Activated naive CD8-positive, alpha-beta T cell treated with anti-CD3 and anti-CD28 coated beads, Interleukin-2, amount 50 U/mL, for 24 hours (primary cell): ENCODE data around the gene MRPL55.

ENCODE experiments used
- ATAC-seq: fragments of 150-1000 bp; cut with Tn5 transposase; one replicate; pipeline ENCODE4 v1.10.0; 2021
- DNase-seq: peaks from one replicate; pipeline ENCODE4 v3.0.0; 2021
- H3K27ac Mint-ChIP-seq: one replicate; pipeline ENCODE4 v1.8.0; 2021; ENCODE audit warnings: mild to moderate bottlenecking, mixed read lengths
- H3K27me3 Mint-ChIP-seq: one replicate; pipeline ENCODE4 v1.8.0; 2021; ENCODE audit warnings: mixed read lengths
- H3K36me3 Mint-ChIP-seq: one replicate; pipeline ENCODE4 v1.8.0; 2021; ENCODE audit warnings: low read depth, mixed read lengths
- H3K4me1 Mint-ChIP-seq: one replicate; pipeline ENCODE4 v1.8.0; 2021; ENCODE audit warnings: mixed read lengths
- H3K4me3 Mint-ChIP-seq: one replicate; pipeline ENCODE4 v1.8.0; 2021; ENCODE audit warnings: mild to moderate bottlenecking, moderate library complexity, mixed read lengths
- H3K9me3 Mint-ChIP-seq: one replicate; pipeline ENCODE4 v1.8.0; 2021; ENCODE audit warnings: mixed read lengths

The MRPL55 gene

GRCh38 chr1:228082214-228082917 lies 26.7 kb downstream of the MRPL55 start, which contains the start of gene ARF1:
TSS of gene ARF1 (plus strand) at chr1:228082708. CDS start at chr1:228097115, 14,407 bp downstream.
- H3K9me3 Mint-ChIP-seq = no peaks in the 10 kb centered on the region
- H3K27ac Mint-ChIP-seq = peak within 1 kb of the TSS; percentile 94
- no peaks in the 10 kb centered on the region for H3K27me3 Mint-ChIP-seq
- DNase-seq (peak; percentile 93), ATAC-seq (peak; percentile 80)
- peaks cover 30% of the 10 kb centered on the region for H3K36me3 Mint-ChIP-seq
- peaks cover 48% of the 10 kb centered on the region for H3K4me1 Mint-ChIP-seq
- peak within 1 kb of the TSS; percentile 96 for H3K4me3 Mint-ChIP-seq

- H3K4me3 Mint-ChIP-seq = peak overlapping the region; percentile 96
- H3K9me3 Mint-ChIP-seq = no peaks in the 10 kb centered on the region
- H3K36me3 Mint-ChIP-seq = peaks cover 30% of the 10 kb centered on the region
- ATAC-seq (peak; percentile 4), DNase-seq (no peak)
- peaks cover 42% of the 10 kb centered on the region for H3K4me1 Mint-ChIP-seq
- H3K27me3 Mint-ChIP-seq = no peaks in the 10 kb centered on the region
- H3K27ac Mint-ChIP-seq = peak overlapping the region; percentile 94
Measured at GRCh38 chr1:228081578-228082213, 27.4 kb downstream of the MRPL55 start.

- peak overlapping the region; percentile 78 for H3K27ac Mint-ChIP-seq
- ATAC-seq (no peak), DNase-seq (no peak)
- H3K4me3 Mint-ChIP-seq = peak overlapping the region; percentile 96
- no peaks in the 10 kb centered on the region for H3K9me3 Mint-ChIP-seq
- H3K4me1 Mint-ChIP-seq = peaks cover 36% of the 10 kb centered on the region
- peaks cover 28% of the 10 kb centered on the region for H3K36me3 Mint-ChIP-seq
- no peaks in the 10 kb centered on the region for H3K27me3 Mint-ChIP-seq
Measured at GRCh38 chr1:228081144-228081543, 28.0 kb downstream of the MRPL55 start.

GRCh38 chr1:228079601-228080263 lies 29.4 kb downstream of the MRPL55 start:
- Mint-ChIP-seq H3K36me3 (peaks cover 16% of the 10 kb centered on the region), H3K9me3 (no peaks in the 10 kb centered on the region), H3K4me3 (peak overlapping the region; percentile 6), H3K4me1 (peaks cover 22% of the 10 kb centered on the region), H3K27ac (no peak overlapping the region), H3K27me3 (no peaks in the 10 kb centered on the region)
- no peak for DNase-seq
- ATAC-seq = no peak

DNA sequence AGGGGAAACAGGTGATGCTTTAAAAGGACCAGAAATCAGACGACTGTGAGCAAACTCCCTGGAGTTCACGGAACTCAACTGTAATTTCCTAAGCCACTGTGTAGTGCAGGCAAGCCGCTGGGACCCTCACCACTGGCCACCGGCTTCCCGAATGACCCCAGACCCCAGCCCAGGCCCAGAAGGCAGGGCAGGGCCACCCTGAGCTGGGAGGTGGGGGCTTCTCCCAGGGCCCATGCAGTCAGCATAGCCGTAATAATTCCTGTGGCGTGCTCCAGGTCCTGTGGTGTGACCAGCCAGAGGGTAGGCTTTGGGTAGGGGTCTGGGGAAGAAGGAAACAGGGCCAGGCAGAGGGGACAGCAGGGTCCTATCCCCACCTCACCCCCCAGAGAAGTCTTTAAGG lies 30.1 kb downstream of the MRPL55 start:
- no peak for DNase-seq
- H3K27ac Mint-ChIP-seq = no peak overlapping the region
- H3K36me3 Mint-ChIP-seq = peaks cover 9% of the 10 kb centered on the region
- no peaks in the 10 kb centered on the region for H3K9me3 Mint-ChIP-seq
- H3K27me3 Mint-ChIP-seq = no peaks in the 10 kb centered on the region
- H3K4me1 Mint-ChIP-seq = peaks cover 15% of the 10 kb centered on the region
- no peak for ATAC-seq
- H3K4me3 Mint-ChIP-seq = no peak overlapping the region

DNA sequence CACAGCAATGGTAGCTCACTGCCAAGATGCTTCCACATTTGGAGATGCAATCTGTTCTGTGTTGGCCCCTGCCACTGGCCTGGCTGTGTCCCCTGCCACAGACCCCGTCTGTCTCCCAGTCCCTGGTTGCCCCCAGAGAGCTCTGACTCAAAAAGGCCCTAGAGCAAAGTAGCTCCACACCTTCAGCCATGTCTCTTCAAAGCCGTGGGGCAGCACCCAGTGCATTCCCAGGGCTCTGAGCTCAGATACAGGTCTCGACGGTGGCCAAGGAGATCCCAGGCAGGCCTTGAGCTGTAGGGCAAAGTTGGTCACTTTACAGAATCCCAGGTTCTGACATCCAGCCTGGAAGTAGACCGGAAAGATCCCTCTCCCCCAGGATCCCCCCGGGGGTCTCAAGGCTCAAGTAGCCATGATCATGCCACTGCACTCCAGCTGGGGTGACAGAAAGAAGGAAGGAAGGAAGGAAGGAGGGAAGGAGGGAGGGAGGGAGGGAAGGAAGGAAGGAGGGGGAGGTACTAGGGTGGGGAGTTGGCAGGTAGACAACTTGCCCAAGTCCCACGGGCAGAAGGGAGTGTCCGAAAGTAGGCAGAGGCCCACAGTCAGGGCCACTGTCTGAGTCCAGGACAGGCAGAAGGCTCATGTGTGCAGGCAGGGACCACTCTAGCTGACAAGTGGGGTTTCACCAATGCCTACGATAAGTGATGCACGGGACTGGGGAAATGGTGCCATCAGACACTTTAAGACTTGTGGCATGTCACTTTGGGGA lies 31.4 kb downstream of the MRPL55 start:
- ATAC-seq = no peak
- Mint-ChIP-seq H3K9me3 (no peaks in the 10 kb centered on the region), H3K27ac (no peak overlapping the region), H3K36me3 (no peaks in the 10 kb centered on the region), H3K4me3 (no peak overlapping the region), H3K27me3 (no peaks in the 10 kb centered on the region), H3K4me1 (peaks cover 11% of the 10 kb centered on the region)
- no peak for DNase-seq

- DNase-seq (no peak), ATAC-seq (no peak)
- no peaks in the 10 kb centered on the region for H3K9me3 Mint-ChIP-seq
- H3K4me3 Mint-ChIP-seq = no peak overlapping the region
- peaks cover 11% of the 10 kb centered on the region for H3K4me1 Mint-ChIP-seq
- no peaks in the 10 kb centered on the region for H3K27me3 Mint-ChIP-seq
- H3K36me3 Mint-ChIP-seq = no peaks in the 10 kb centered on the region
- no peak overlapping the region for H3K27ac Mint-ChIP-seq
Measured at GRCh38 chr1:228076796-228077430, 32.2 kb downstream of the MRPL55 start.

- no peak for ATAC-seq
Measured at GRCh38 chr1:228075801-228076271, 33.3 kb downstream of the MRPL55 start.

DNA sequence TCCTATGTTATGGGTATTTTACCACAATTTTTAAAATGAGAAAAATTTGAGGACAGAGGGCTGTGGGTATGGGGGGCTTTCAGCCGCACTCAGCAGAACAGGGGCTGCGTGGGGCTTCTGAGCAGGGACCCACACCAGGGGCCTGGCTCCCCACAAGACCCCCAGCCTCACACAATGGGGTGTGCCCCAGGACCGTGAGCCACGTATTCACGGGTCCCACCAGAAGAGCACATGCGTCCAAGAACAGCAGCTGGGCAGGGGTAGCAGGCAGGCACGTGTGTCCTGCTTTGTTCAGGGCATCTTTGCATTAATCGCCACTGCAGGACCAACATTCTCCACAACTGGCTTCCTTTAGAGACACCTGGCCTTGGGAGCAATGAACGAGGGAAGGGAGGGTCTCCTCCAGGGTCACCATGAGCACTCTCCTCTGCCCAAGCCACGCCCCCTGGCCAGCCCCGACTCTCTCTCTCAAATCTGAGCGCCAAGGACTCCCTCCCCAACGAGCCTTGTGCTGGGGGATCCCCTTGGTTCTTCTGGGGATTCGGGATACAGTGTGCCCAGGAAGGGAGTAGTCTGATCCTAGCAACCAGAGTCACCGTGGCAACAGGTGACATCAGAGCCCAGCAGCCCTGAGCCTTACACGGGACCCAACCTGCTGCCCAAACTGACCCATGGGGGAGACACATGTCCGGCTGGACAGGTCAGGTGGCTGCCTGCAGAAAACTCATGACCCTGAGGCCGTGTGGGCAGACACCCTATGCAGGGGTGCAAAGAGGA lies 34.0 kb downstream of the MRPL55 start:
- no peaks in the 10 kb centered on the region for H3K27me3 Mint-ChIP-seq
- peaks cover 5% of the 10 kb centered on the region for H3K4me1 Mint-ChIP-seq
- no peak for ATAC-seq

More at GRCh38 chr1:228075801-228076271, 33.3 kb downstream of the MRPL55 start:
- Mint-ChIP-seq H3K27ac (no peak overlapping the region), H3K27me3 (no peaks in the 10 kb centered on the region), H3K36me3 (no peaks in the 10 kb centered on the region), H3K9me3 (no peaks in the 10 kb centered on the region), H3K4me1 (peaks cover 6% of the 10 kb centered on the region), H3K4me3 (no peak overlapping the region)
- no peak for DNase-seq

GRCh38 chr1:228073857-228074545 lies 35.1 kb downstream of the MRPL55 start:
- Mint-ChIP-seq H3K9me3 (no peaks in the 10 kb centered on the region), H3K36me3 (no peaks in the 10 kb centered on the region), H3K4me1 (peaks cover 3% of the 10 kb centered on the region), H3K4me3 (no peak overlapping the region), H3K27me3 (no peaks in the 10 kb centered on the region), H3K27ac (no peak overlapping the region)
- DNase-seq (no peak), ATAC-seq (no peak)

More for the DNA sequence above, 34.0 kb downstream of the MRPL55 start:
- Mint-ChIP-seq H3K27ac (no peak overlapping the region), H3K4me3 (no peak overlapping the region), H3K9me3 (no peaks in the 10 kb centered on the region), H3K36me3 (no peaks in the 10 kb centered on the region)
- no peak for DNase-seq

DNA sequence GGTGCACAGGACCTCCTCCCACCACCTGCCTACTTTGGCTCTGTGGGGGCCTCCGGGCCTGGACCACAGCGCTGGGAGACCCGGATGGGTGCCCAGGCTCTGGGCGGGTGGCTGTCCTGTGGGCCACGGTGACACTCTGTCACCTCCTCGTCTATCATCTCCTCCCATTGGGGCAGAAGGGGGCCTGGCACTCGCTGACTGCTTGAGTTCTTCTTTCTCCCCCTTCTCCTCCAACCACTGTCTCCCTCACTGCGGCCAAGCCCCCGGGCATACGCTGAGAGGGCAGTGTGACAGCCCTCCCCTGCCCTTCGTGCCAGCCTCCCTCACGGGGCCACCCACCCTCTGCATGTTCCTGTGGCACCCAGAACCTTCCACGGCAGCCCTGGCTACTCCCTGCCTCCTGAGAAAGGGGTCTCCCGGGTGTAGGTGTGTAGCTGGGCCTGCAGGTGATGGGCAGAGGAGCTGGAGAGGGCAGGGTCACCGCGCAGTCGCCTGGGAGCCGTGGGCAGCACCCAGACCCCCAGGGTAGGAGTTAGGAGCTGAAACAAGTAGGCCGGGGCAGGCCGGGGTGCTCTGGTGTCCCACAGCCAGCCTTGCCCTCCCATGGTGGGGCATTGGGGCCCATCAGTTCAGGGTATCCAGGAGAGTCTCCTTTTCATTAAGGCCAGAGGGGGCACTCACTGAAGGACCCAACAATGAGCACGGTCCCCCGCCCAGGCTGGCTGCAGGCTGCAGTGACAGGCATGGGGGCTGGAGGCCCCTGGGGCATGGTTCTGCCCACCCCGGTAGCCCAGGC lies 35.8 kb downstream of the MRPL55 start:
- ATAC-seq (no peak), DNase-seq (no peak)
- H3K4me1 Mint-ChIP-seq = no peaks in the 10 kb centered on the region
- H3K36me3 Mint-ChIP-seq = no peaks in the 10 kb centered on the region
- no peak overlapping the region for H3K4me3 Mint-ChIP-seq
- no peaks in the 10 kb centered on the region for H3K9me3 Mint-ChIP-seq
- no peak overlapping the region for H3K27ac Mint-ChIP-seq
- H3K27me3 Mint-ChIP-seq = no peaks in the 10 kb centered on the region

DNA sequence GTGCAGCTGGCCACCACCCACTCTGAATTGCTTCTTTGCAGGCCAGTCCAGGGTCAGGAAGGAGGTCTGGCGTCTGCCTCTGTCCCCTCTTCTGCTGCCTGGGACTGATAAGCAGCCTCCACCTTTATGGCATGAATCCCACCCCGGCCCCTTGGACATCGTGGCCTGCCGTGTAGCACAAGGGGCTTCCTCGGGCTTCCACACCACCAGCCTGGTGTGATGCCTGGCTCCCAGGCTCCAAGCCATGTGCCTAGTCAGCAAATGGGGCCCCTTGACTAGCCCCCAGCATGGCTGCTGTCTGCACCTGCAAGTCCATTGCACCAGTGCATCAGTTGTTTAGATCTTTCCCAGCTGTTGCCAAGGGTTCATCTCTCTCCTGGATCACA lies 36.4 kb downstream of the MRPL55 start:
- no peak for DNase-seq

More for the DNA sequence above, 36.4 kb downstream of the MRPL55 start:
- Mint-ChIP-seq H3K36me3 (no peaks in the 10 kb centered on the region), H3K27ac (no peak overlapping the region), H3K27me3 (no peaks in the 10 kb centered on the region), H3K4me1 (no peaks in the 10 kb centered on the region), H3K4me3 (no peak overlapping the region), H3K9me3 (no peaks in the 10 kb centered on the region)
- no peak for ATAC-seq
